NT2/D1 (cell line): ENCODE data around the gene LZTS2.

Source experiments
- YY1 ChIP-seq: IDR thresholded peaks from 2 replicates; pipeline ENCODE4 v1.6.1; 2011; ENCODE audit not compliant: insufficient read length, insufficient read depth
- ZNF274 ChIP-seq: IDR thresholded peaks from 2 replicates; pipeline ENCODE4 v1.6.1; 2011; ENCODE audit warnings: mild to moderate bottlenecking, low read depth, low read length

DNA sequence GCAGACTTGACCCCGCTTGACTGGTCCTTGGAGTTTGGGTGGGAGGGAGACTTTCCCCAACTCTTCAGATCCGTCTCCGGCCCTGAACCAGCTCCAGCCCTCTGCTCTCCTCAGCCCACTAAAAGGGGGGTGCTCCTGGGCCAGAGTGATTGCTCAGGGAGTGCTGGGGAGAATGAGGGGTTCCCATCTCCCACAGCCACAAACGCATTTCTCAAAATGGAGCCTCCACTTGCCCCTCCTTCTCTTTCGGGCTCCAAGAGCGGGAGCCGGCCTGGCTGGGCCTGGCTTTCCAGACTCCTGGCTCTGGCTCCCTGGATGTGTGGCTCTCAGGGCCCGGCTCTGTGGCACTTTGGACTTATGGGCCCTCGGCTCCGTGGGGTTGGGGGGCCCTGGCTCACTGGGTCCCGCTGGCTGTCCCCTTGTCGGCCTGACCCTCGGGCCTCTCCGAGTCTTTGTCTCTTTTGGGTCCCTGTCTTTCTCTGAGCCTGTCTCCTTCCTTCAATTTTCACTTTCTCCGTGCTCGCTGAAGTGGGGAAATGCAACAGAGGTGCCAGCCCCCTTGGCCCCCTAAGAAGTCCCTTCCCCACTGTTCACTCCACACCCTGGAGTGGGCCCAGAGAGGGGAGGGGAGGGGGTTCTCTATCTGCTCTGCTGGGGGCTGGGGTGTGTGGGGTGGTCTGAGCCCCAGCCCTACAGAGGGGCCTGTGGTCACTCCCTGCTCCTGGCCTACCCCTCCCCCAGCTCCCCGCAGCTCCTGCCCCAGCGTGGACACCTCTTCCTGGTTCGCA, 713 bp downstream of the LZTS2 start:
- TF ChIP-seq YY1, result no peak
- TF ChIP-seq ZNF274, result no peak
